ENCODE results near the gene TRH.

DNA sequence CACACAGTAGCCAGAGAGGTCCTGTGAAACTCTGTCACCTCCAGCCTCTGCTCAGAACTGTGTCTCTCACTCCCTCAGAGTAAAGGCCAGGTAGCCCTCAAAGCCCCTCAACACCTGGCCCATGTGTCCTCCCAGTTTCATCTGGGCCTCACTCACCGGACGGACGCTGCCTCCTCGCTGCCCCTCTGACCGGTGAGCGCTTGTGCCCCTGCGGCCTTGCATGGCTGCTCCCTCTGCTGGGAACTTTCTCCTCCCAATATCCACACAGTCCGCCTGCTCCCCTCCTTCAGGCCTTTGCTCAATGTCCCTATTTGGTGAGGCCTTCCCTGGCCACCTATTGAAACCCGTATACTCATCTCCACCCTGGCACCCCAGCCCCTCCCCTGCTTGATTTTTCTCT is 36.8 kb upstream of the TRH start:
- TF ChIP-seq, protein P1, sequence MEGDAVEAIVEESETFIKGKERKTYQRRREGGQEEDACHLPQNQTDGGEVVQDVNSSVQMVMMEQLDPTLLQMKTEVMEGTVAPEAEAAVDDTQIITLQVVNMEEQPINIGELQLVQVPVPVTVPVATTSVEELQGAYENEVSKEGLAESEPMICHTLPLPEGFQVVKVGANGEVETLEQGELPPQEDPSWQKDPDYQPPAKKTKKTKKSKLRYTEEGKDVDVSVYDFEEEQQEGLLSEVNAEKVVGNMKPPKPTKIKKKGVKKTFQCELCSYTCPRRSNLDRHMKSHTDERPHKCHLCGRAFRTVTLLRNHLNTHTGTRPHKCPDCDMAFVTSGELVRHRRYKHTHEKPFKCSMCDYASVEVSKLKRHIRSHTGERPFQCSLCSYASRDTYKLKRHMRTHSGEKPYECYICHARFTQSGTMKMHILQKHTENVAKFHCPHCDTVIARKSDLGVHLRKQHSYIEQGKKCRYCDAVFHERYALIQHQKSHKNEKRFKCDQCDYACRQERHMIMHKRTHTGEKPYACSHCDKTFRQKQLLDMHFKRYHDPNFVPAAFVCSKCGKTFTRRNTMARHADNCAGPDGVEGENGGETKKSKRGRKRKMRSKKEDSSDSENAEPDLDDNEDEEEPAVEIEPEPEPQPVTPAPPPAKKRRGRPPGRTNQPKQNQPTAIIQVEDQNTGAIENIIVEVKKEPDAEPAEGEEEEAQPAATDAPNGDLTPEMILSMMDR (conservative IDR thresholded peaks at IDR 0.05; ENCODE audit: low read depth, low read length), result no peak
- TF ChIP-seq EZH2 (IDR thresholded peaks at IDR 0.05; ENCODE audit: borderline replicate concordance, low read depth, low read length, poor library complexity, severe bottlenecking), result no peak

All from A673 (cell line).